Measurements from ENCODE around the gene SHOX.

The SHOX gene

GRCh38 chrX:679291-679979, 48.8 kb downstream of the SHOX start:
- DNase-seq (ENCODE audit: extremely low read depth, low read depth) = no peak

GRCh38 chrX:680062-680461, 49.5 kb downstream of the SHOX start:
- DNase-seq (ENCODE audit: extremely low read depth, low read depth) = no peak
- no peak for TF ChIP-seq CTCF (IDR thresholded peaks at IDR 0.05; ENCODE audit: low read depth, low read length)

More at GRCh38 chrX:679291-679979, 48.8 kb downstream of the SHOX start:
- no peak for TF ChIP-seq CTCF (IDR thresholded peaks at IDR 0.05; ENCODE audit: low read depth, low read length)

GRCh38 chrX:681989-682388, 51.4 kb downstream of the SHOX start:
- DNase-seq (ENCODE audit: extremely low read depth, low read depth) = no peak
- TF ChIP-seq CTCF (IDR thresholded peaks at IDR 0.05; ENCODE audit: low read depth, low read length) = no peak

GRCh38 chrX:682892-683291, 52.3 kb downstream of the SHOX start:
- DNase-seq (ENCODE audit: extremely low read depth, low read depth) = no peak
- no peak for TF ChIP-seq CTCF (IDR thresholded peaks at IDR 0.05; ENCODE audit: low read depth, low read length)

- TF ChIP-seq CTCF (IDR thresholded peaks at IDR 0.05; ENCODE audit: low read depth, low read length) = no peak
- DNase-seq (ENCODE audit: extremely low read depth, low read depth) = no peak
Measured at GRCh38 chrX:683576-683975, 53.0 kb downstream of the SHOX start.

- no peak for DNase-seq (ENCODE audit: extremely low read depth, low read depth)
- TF ChIP-seq CTCF (IDR thresholded peaks at IDR 0.05; ENCODE audit: low read depth, low read length) = no peak
Measured at GRCh38 chrX:685120-686032, 54.8 kb downstream of the SHOX start.

GRCh38 chrX:689983-690382, 59.4 kb downstream of the SHOX start:
- no peak for DNase-seq (ENCODE audit: extremely low read depth, low read depth)
- TF ChIP-seq CTCF (IDR thresholded peaks at IDR 0.05; ENCODE audit: low read depth, low read length) = no peak
